BJ (cell line): ENCODE results near the gene ITPRID1. TPM values are rescaled to one million over a fixed set of nuclear protein-coding genes. Genes with fewer than 3 reads are reported as not detected.

ENCODE experiments used
- CTCF ChIA-PET: fragments of 350-600 bp; formaldehyde crosslinking; extraction: SDS; loops from one replicate; lab custom pipeline; 2021; ENCODE audit warnings: antibody characterized with exemption, inconsistent platforms; lab: Yijun Ruan, JAX
- POLR2A ChIA-PET: fragments of 300-600 bp; sonication (Branson Sonifier 250); formaldehyde crosslinking; extraction: SDS; loops from one replicate; lab custom pipeline; 2021; ENCODE audit warnings: antibody characterized with exemption; lab: Charles Lee
- DNase-seq: peaks from one replicate; pipeline ENCODE4 v3.0.0-alpha.2; 2011; ENCODE audit warnings: low read depth
- H3K27me3 ChIP-seq: 2 replicates; pipeline ENCODE4 v1.6.0; 2011; ENCODE audit warnings: low read length; ENCODE audit not compliant: control insufficient read depth, insufficient read depth
- H3K36me3 ChIP-seq: 2 replicates; pipeline ENCODE4 v1.5.1; 2011; ENCODE audit warnings: low read length; ENCODE audit not compliant: control insufficient read depth, insufficient read depth
- H3K4me3 ChIP-seq: 2 replicates; pipeline ENCODE4 v1.5.1; 2011; ENCODE audit warnings: low read depth, mild to moderate bottlenecking, control low read depth, low read length
- CTCF ChIP-seq: IDR thresholded peaks from 2 replicates; pipeline ENCODE4 v1.5.1; 2011; ENCODE audit warnings: low read depth, mild to moderate bottlenecking, control low read depth, inconsistent platforms, low read length, moderate library complexity; ENCODE audit not compliant: insufficient read depth
- polyA plus RNA-seq: library from polyadenylated mRNA; depleted of rRNA; stranded (reverse); fragments of >200 nt; gene quantifications from 2 replicates; pipeline ENCODE4 v1.2.3, GENCODE V29; 2011

Gene ITPRID1
- polyA plus RNA-seq, 1 experiment, result not detected

GRCh38 chr7:31487476-31487875 is 26.4 kb upstream of the ITPRID1 start:
- TF ChIP-seq CTCF, result no peak
- ChIA-PET POLR2A (no interaction called here), CTCF (interaction anchor here (1.5 kb wide), 1 partner anchor 44 kb away, joined by 3 read pairs; no protein-coding TSS in a partner anchor)
- no peak overlapping the region for H3K4me3 ChIP-seq
- H3K36me3 ChIP-seq, result no peaks in the 10 kb centered on the region
- no peaks in the 10 kb centered on the region for H3K27me3 ChIP-seq
- DNase-seq, result no peak

GRCh38 chr7:31488562-31489203 is 25.2 kb upstream of the ITPRID1 start:
- Histone ChIP-seq H3K27me3 (no peaks in the 10 kb centered on the region), H3K36me3 (no peaks in the 10 kb centered on the region), H3K4me3 (no peak overlapping the region)
- peak; percentile 73 for TF ChIP-seq CTCF
- no peak for DNase-seq
- ChIA-PET CTCF (interaction anchor here (0.6 to 1.5 kb wide), 3 partner anchors 45 to 355 kb away, joined by 3 read pairs; no protein-coding TSS in a partner anchor), POLR2A (no interaction called here)

DNA sequence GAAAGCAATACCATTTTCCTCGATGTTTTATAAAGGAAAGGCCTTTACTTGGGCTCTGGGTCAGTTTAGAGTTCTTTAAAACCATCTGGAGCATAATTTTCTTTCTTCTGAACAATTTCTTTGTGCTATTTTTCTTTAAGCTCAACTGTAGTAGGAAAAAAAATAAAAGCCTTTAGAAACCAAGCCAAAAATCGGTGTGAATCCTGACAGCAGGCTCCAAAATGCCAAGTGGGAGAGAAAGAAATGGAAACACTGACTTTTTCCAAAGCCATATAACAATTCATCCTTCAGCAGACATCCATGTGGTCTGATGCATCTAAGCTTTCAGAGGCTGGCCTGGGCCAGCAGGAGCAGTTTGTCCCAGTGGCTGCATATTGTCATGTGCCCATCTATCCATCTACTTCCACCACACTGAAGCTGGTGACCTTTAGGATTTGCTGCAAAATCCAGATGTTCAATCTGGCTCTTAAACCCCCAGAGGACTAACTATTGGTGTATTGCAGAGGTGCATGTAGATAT is 23.0 kb upstream of the ITPRID1 start:
- Histone ChIP-seq H3K4me3 (no peak overlapping the region), H3K36me3 (no peaks in the 10 kb centered on the region), H3K27me3 (no peaks in the 10 kb centered on the region)
- ChIA-PET POLR2A (no interaction called here), CTCF (interaction anchor here (1.4 kb wide), 1 partner anchor 48 kb away, joined by 4 read pairs; no protein-coding TSS in a partner anchor)
- DNase-seq, result no peak
- TF ChIP-seq CTCF, result no peak

GRCh38 chr7:31492086-31492485 is 21.8 kb upstream of the ITPRID1 start:
- CTCF ChIA-PET, result interaction anchor here (0.5 to 0.6 kb wide), 2 partner anchors 23 to 40 kb away, joined by 3 read pairs; no protein-coding TSS in a partner anchor
- DNase-seq, result no peak
- POLR2A ChIA-PET, result no interaction called here
- TF ChIP-seq CTCF, result no peak
- H3K27me3 ChIP-seq, result no peaks in the 10 kb centered on the region
- H3K4me3 ChIP-seq, result no peak overlapping the region
- H3K36me3 ChIP-seq, result no peaks in the 10 kb centered on the region

- TF ChIP-seq CTCF, result no peak
- POLR2A ChIA-PET, result no interaction called here
- Histone ChIP-seq H3K27me3 (no peaks in the 10 kb centered on the region), H3K4me3 (no peak overlapping the region), H3K36me3 (no peaks in the 10 kb centered on the region)
- CTCF ChIA-PET, result interaction anchor here (0.6 to 1.3 kb wide), 2 partner anchors 50 to 361 kb away, joined by 3 to 4 read pairs; no protein-coding TSS in a partner anchor
- no peak for DNase-seq
Measured at GRCh38 chr7:31493714-31494181, 20.1 kb upstream of the ITPRID1 start.
